ENCODE measurements around the gene TFAM.

Gene TFAM

GRCh38 chr10:58371473-58371872, 13.7 kb upstream of the TFAM start:
- no peak for TF ChIP-seq CTCF (IDR thresholded peaks at IDR 0.05; ENCODE audit: insufficient read depth, low read depth, low read length, missing control alignments)
- H3K4me3 ChIP-seq (ENCODE audit: low read depth, low read length) = no peak overlapping the region
- no peak for DNase-seq (ENCODE audit: low read depth)

GRCh38 chr10:58372607-58373441, 12.4 kb upstream of the TFAM start:
- no peak overlapping the region for H3K4me3 ChIP-seq (ENCODE audit: low read depth, low read length)
- TF ChIP-seq CTCF (IDR thresholded peaks at IDR 0.05; ENCODE audit: insufficient read depth, low read depth, low read length, missing control alignments) = no peak
- no peak for DNase-seq (ENCODE audit: low read depth)

- DNase-seq (ENCODE audit: low read depth) = no peak
- TF ChIP-seq CTCF (IDR thresholded peaks at IDR 0.05; ENCODE audit: insufficient read depth, low read depth, low read length, missing control alignments) = no peak
- H3K4me3 ChIP-seq (ENCODE audit: low read depth, low read length) = no peak overlapping the region
These were observed 11.8 kb upstream of the TFAM start for GRCh38 chr10:58373442-58373827.

- no peak for TF ChIP-seq CTCF (IDR thresholded peaks at IDR 0.05; ENCODE audit: insufficient read depth, low read depth, low read length, missing control alignments)
- DNase-seq (ENCODE audit: low read depth) = no peak
- no peak overlapping the region for H3K4me3 ChIP-seq (ENCODE audit: low read depth, low read length)
These were observed 2.7 kb upstream of the TFAM start for GRCh38 chr10:58382489-58382995.

GRCh38 chr10:58384095-58384494, 1.1 kb upstream of the TFAM start:
- TF ChIP-seq CTCF (IDR thresholded peaks at IDR 0.05; ENCODE audit: insufficient read depth, low read depth, low read length, missing control alignments) = no peak
- DNase-seq (ENCODE audit: low read depth) = peak; percentile 46
- peak overlapping the region; percentile 79 for H3K4me3 ChIP-seq (ENCODE audit: low read depth, low read length)

GRCh38 chr10:58384544-58384998, 639 bp upstream of the TFAM start:
- H3K4me3 ChIP-seq (ENCODE audit: low read depth, low read length) = peak overlapping the region; percentile 79
- no peak for DNase-seq (ENCODE audit: low read depth)
- TF ChIP-seq CTCF (IDR thresholded peaks at IDR 0.05; ENCODE audit: insufficient read depth, low read depth, low read length, missing control alignments) = no peak

GRCh38 chr10:58385784-58386112, 538 bp downstream of the TFAM start:
- no peak for TF ChIP-seq CTCF (IDR thresholded peaks at IDR 0.05; ENCODE audit: insufficient read depth, low read depth, low read length, missing control alignments)
- DNase-seq (ENCODE audit: low read depth) = peak; percentile 18
- H3K4me3 ChIP-seq (ENCODE audit: low read depth, low read length) = peak overlapping the region; percentile 79

All from GM12865 (cell line).